ENCODE measurements around the gene CCDC24.

CCDC24 gene

GRCh38 chr1:43995984-43996732, 4.8 kb downstream of the CCDC24 start:
- Histone ChIP-seq H3K4me3 (ENCODE audit: low read length in 2 of 2) (no peak overlapping the region), H3K27ac (ENCODE audit: low read depth in 2 of 2, low read length in 2 of 2) (no peak overlapping the region), H3K27me3 (ENCODE audit: control insufficient read depth in 2 of 2, insufficient read depth in 2 of 2, low read length in 2 of 2) (no peaks in the 10 kb centered on the region), H3K9ac (ENCODE audit: low read depth in 1 of 2, low read length in 2 of 2) (no peak overlapping the region), H3K36me3 (ENCODE audit: control insufficient read depth in 2 of 2, insufficient read depth in 2 of 2, low read length in 2 of 2) (peaks cover 0 to 1% of the 10 kb centered on the region in 2 donors), H3K9me3 (ENCODE audit: control insufficient read depth in 2 of 2, low read length in 2 of 2) (no peaks in the 10 kb centered on the region), H3K4me1 (ENCODE audit: control insufficient read depth in 2 of 2, insufficient read depth in 2 of 2, low read length in 2 of 2) (peaks cover 15 to 17% of the 10 kb centered on the region in 2 donors)

GRCh38 chr1:43996733-43997115, 5.3 kb downstream of the CCDC24 start:
- H3K9ac ChIP-seq (ENCODE audit: low read depth in 1 of 2, low read length in 2 of 2) = peak overlapping the region in 1 of 2 donors; percentile 61
- no peaks in the 10 kb centered on the region for H3K27me3 ChIP-seq (ENCODE audit: control insufficient read depth in 2 of 2, insufficient read depth in 2 of 2, low read length in 2 of 2)
- no peak overlapping the region for H3K4me3 ChIP-seq (ENCODE audit: low read length in 2 of 2)
- no peaks in the 10 kb centered on the region for H3K9me3 ChIP-seq (ENCODE audit: control insufficient read depth in 2 of 2, low read length in 2 of 2)
- H3K27ac ChIP-seq (ENCODE audit: low read depth in 2 of 2, low read length in 2 of 2) = peak overlapping the region; percentile 48 to 61
- peaks cover 15 to 16% of the 10 kb centered on the region in 2 donors for H3K4me1 ChIP-seq (ENCODE audit: control insufficient read depth in 2 of 2, insufficient read depth in 2 of 2, low read length in 2 of 2)
- H3K36me3 ChIP-seq (ENCODE audit: control insufficient read depth in 2 of 2, insufficient read depth in 2 of 2, low read length in 2 of 2) = peaks cover 0 to 5% of the 10 kb centered on the region in 2 donors

GRCh38 chr1:43997295-43997999, 6.0 kb downstream of the CCDC24 start:
- H3K9ac ChIP-seq (ENCODE audit: low read depth in 1 of 2, low read length in 2 of 2) = peak overlapping the region; percentile 61 to 65

GRCh38 chr1:43998000-43998378, 6.6 kb downstream of the CCDC24 start:
- peaks cover 0 to 8% of the 10 kb centered on the region in 2 donors for H3K36me3 ChIP-seq (ENCODE audit: control insufficient read depth in 2 of 2, insufficient read depth in 2 of 2, low read length in 2 of 2)
- peak overlapping the region; percentile 61 to 65 for H3K9ac ChIP-seq (ENCODE audit: low read depth in 1 of 2, low read length in 2 of 2)
- no peaks in the 10 kb centered on the region for H3K27me3 ChIP-seq (ENCODE audit: control insufficient read depth in 2 of 2, insufficient read depth in 2 of 2, low read length in 2 of 2)
- peaks cover 8 to 16% of the 10 kb centered on the region in 2 donors for H3K4me1 ChIP-seq (ENCODE audit: control insufficient read depth in 2 of 2, insufficient read depth in 2 of 2, low read length in 2 of 2)
- no peaks in the 10 kb centered on the region for H3K9me3 ChIP-seq (ENCODE audit: control insufficient read depth in 2 of 2, low read length in 2 of 2)
- peak overlapping the region; percentile 48 to 61 for H3K27ac ChIP-seq (ENCODE audit: low read depth in 2 of 2, low read length in 2 of 2)
- H3K4me3 ChIP-seq (ENCODE audit: low read length in 2 of 2) = peak overlapping the region; percentile 57 to 61

More at GRCh38 chr1:43997295-43997999, 6.0 kb downstream of the CCDC24 start:
- peak overlapping the region; percentile 48 to 61 for H3K27ac ChIP-seq (ENCODE audit: low read depth in 2 of 2, low read length in 2 of 2)
- no peaks in the 10 kb centered on the region for H3K27me3 ChIP-seq (ENCODE audit: control insufficient read depth in 2 of 2, insufficient read depth in 2 of 2, low read length in 2 of 2)
- H3K4me1 ChIP-seq (ENCODE audit: control insufficient read depth in 2 of 2, insufficient read depth in 2 of 2, low read length in 2 of 2) = peaks cover 11 to 16% of the 10 kb centered on the region in 2 donors
- peak overlapping the region; percentile 57 to 61 for H3K4me3 ChIP-seq (ENCODE audit: low read length in 2 of 2)
- H3K9me3 ChIP-seq (ENCODE audit: control insufficient read depth in 2 of 2, low read length in 2 of 2) = no peaks in the 10 kb centered on the region
- peaks cover 0 to 8% of the 10 kb centered on the region in 2 donors for H3K36me3 ChIP-seq (ENCODE audit: control insufficient read depth in 2 of 2, insufficient read depth in 2 of 2, low read length in 2 of 2)

- Histone ChIP-seq H3K9ac (ENCODE audit: low read depth in 1 of 2, low read length in 2 of 2) (no peak overlapping the region), H3K27me3 (ENCODE audit: control insufficient read depth in 2 of 2, insufficient read depth in 2 of 2, low read length in 2 of 2) (no peaks in the 10 kb centered on the region), H3K27ac (ENCODE audit: low read depth in 2 of 2, low read length in 2 of 2) (no peak overlapping the region), H3K4me3 (ENCODE audit: low read length in 2 of 2) (no peak overlapping the region), H3K9me3 (ENCODE audit: control insufficient read depth in 2 of 2, low read length in 2 of 2) (no peaks in the 10 kb centered on the region), H3K36me3 (ENCODE audit: control insufficient read depth in 2 of 2, insufficient read depth in 2 of 2, low read length in 2 of 2) (peaks cover 0 to 8% of the 10 kb centered on the region in 2 donors), H3K4me1 (ENCODE audit: control insufficient read depth in 2 of 2, insufficient read depth in 2 of 2, low read length in 2 of 2) (peaks cover 8 to 16% of the 10 kb centered on the region in 2 donors)
Measured at GRCh38 chr1:43999455-43999854, 8.1 kb downstream of the CCDC24 start.

GRCh38 chr1:44000122-44000665, 8.8 kb downstream of the CCDC24 start:
- Histone ChIP-seq H3K27ac (ENCODE audit: low read depth in 2 of 2, low read length in 2 of 2) (no peak overlapping the region), H3K4me3 (ENCODE audit: low read length in 2 of 2) (no peak overlapping the region), H3K36me3 (ENCODE audit: control insufficient read depth in 2 of 2, insufficient read depth in 2 of 2, low read length in 2 of 2) (peaks cover 0 to 8% of the 10 kb centered on the region in 2 donors), H3K9me3 (ENCODE audit: control insufficient read depth in 2 of 2, low read length in 2 of 2) (no peaks in the 10 kb centered on the region), H3K4me1 (ENCODE audit: control insufficient read depth in 2 of 2, insufficient read depth in 2 of 2, low read length in 2 of 2) (peaks cover 8 to 16% of the 10 kb centered on the region in 2 donors), H3K27me3 (ENCODE audit: control insufficient read depth in 2 of 2, insufficient read depth in 2 of 2, low read length in 2 of 2) (no peaks in the 10 kb centered on the region), H3K9ac (ENCODE audit: low read depth in 1 of 2, low read length in 2 of 2) (no peak overlapping the region)

DNA sequence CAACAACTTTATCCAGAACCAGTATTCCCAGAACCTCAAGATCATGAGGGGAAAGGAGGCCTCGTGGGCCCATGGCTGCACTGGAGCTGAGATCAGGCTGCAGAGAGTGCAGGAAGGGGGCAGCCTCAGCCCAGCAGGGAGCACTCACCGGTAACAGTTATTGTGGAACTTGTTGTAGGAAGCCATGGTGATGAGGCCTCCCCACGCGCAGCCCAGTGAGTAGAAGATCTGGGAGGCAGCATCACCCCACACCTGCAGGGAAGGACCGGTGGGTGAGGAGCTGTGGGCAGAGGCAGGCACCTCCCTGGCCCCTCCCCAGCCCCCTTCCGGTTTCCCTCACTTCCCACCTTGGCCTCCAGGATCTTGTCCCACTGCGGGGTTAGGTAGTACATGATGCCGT, 10.8 kb downstream of the CCDC24 start:
- Histone ChIP-seq H3K27me3 (ENCODE audit: control insufficient read depth in 2 of 2, insufficient read depth in 2 of 2, low read length in 2 of 2) (no peaks in the 10 kb centered on the region), H3K4me1 (ENCODE audit: control insufficient read depth in 2 of 2, insufficient read depth in 2 of 2, low read length in 2 of 2) (peaks cover 11 to 12% of the 10 kb centered on the region in 2 donors), H3K4me3 (ENCODE audit: low read length in 2 of 2) (no peak overlapping the region), H3K27ac (ENCODE audit: low read depth in 2 of 2, low read length in 2 of 2) (no peak overlapping the region), H3K9me3 (ENCODE audit: control insufficient read depth in 2 of 2, low read length in 2 of 2) (no peaks in the 10 kb centered on the region), H3K36me3 (ENCODE audit: control insufficient read depth in 2 of 2, insufficient read depth in 2 of 2, low read length in 2 of 2) (peaks cover 0 to 8% of the 10 kb centered on the region in 2 donors), H3K9ac (ENCODE audit: low read depth in 1 of 2, low read length in 2 of 2) (no peak overlapping the region)

DNA sequence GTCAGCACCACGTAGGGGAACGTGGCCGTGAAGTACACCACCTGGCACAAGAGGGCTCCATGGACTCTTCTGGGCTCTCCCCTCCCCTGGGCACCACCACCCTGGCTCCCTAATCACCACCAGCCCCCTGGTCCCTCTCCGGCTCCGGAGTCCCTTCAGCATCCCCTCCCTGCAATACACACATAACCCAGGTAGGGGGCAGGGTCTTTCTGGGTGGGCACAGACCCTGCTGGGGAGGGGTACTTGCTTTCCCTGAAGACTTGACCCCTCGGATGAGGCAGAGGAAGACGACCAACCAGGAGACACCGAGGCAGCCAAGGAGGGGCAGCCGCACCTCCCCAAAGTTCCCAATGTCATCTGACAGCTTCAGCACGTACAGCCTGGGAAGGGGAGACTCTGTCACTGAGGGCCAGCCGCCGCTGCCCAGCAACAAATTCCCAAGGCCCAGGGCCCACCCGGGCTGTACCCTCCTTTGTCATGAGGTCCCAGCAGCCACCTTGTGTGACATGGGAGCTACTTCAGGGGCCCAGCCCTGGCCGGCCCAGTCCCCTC, 11.3 kb downstream of the CCDC24 start:
- Histone ChIP-seq H3K4me3 (ENCODE audit: low read length in 2 of 2) (no peak overlapping the region), H3K9me3 (ENCODE audit: control insufficient read depth in 2 of 2, low read length in 2 of 2) (no peaks in the 10 kb centered on the region), H3K4me1 (ENCODE audit: control insufficient read depth in 2 of 2, insufficient read depth in 2 of 2, low read length in 2 of 2) (peaks cover 7 to 10% of the 10 kb centered on the region in 2 donors), H3K27ac (ENCODE audit: low read depth in 2 of 2, low read length in 2 of 2) (no peak overlapping the region), H3K9ac (ENCODE audit: low read depth in 1 of 2, low read length in 2 of 2) (no peak overlapping the region), H3K36me3 (ENCODE audit: control insufficient read depth in 2 of 2, insufficient read depth in 2 of 2, low read length in 2 of 2) (peaks cover 0 to 8% of the 10 kb centered on the region in 2 donors), H3K27me3 (ENCODE audit: control insufficient read depth in 2 of 2, insufficient read depth in 2 of 2, low read length in 2 of 2) (no peaks in the 10 kb centered on the region)

- no peaks in the 10 kb centered on the region for H3K36me3 ChIP-seq (ENCODE audit: control insufficient read depth in 2 of 2, insufficient read depth in 2 of 2, low read length in 2 of 2)
- no peaks in the 10 kb centered on the region for H3K27me3 ChIP-seq (ENCODE audit: control insufficient read depth in 2 of 2, insufficient read depth in 2 of 2, low read length in 2 of 2)
- no peak overlapping the region for H3K9ac ChIP-seq (ENCODE audit: low read depth in 1 of 2, low read length in 2 of 2)
- H3K4me3 ChIP-seq (ENCODE audit: low read length in 2 of 2) = no peak overlapping the region
- peaks cover 9 to 20% of the 10 kb centered on the region in 2 donors for H3K4me1 ChIP-seq (ENCODE audit: control insufficient read depth in 2 of 2, insufficient read depth in 2 of 2, low read length in 2 of 2)
- H3K27ac ChIP-seq (ENCODE audit: low read depth in 2 of 2, low read length in 2 of 2) = no peak overlapping the region
- H3K9me3 ChIP-seq (ENCODE audit: control insufficient read depth in 2 of 2, low read length in 2 of 2) = no peaks in the 10 kb centered on the region
Measured at GRCh38 chr1:44008259-44008658, 16.9 kb downstream of the CCDC24 start.

All from mucosa of rectum (tissue), 2 donors.